ENCODE results near the gene KRTAP9-2.

DNA sequence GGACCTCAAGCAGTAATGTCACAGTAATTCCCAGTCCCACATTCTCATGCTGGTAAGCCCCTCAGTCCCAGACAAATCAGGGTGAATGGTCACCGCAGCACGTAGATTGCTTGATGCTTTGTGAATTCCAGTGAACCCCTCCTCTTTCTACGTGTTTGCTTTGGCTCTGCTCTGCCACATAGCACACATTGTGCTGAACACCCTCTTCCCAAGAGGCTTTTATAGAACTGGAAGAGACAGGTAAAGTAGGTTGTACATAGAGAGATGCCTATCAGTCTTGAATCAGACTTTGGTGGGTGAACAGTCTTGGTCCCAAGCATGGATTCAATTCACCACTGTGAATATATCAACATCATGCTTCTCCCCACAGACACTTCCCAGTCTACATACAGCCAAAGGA is 38.2 kb downstream of the KRTAP9-2 start:
- TF ChIP-seq, protein P1, sequence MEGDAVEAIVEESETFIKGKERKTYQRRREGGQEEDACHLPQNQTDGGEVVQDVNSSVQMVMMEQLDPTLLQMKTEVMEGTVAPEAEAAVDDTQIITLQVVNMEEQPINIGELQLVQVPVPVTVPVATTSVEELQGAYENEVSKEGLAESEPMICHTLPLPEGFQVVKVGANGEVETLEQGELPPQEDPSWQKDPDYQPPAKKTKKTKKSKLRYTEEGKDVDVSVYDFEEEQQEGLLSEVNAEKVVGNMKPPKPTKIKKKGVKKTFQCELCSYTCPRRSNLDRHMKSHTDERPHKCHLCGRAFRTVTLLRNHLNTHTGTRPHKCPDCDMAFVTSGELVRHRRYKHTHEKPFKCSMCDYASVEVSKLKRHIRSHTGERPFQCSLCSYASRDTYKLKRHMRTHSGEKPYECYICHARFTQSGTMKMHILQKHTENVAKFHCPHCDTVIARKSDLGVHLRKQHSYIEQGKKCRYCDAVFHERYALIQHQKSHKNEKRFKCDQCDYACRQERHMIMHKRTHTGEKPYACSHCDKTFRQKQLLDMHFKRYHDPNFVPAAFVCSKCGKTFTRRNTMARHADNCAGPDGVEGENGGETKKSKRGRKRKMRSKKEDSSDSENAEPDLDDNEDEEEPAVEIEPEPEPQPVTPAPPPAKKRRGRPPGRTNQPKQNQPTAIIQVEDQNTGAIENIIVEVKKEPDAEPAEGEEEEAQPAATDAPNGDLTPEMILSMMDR (IDR thresholded peaks at IDR 0.05) = no peak
- TF ChIP-seq POLR2A (IDR thresholded peaks at IDR 0.05) = no peak

Data from body of pancreas (tissue), 4 donors.